Raji (cell line): ENCODE data around the gene OR7A10.

Experiments
- POLR2A ChIP-seq: IDR thresholded peaks from 2 replicates; pipeline ENCODE4 v1.6.1; 2011; ENCODE audit warnings: low read depth, low read length, control low read depth; ENCODE audit not compliant: insufficient read depth

The OR7A10 gene

DNA sequence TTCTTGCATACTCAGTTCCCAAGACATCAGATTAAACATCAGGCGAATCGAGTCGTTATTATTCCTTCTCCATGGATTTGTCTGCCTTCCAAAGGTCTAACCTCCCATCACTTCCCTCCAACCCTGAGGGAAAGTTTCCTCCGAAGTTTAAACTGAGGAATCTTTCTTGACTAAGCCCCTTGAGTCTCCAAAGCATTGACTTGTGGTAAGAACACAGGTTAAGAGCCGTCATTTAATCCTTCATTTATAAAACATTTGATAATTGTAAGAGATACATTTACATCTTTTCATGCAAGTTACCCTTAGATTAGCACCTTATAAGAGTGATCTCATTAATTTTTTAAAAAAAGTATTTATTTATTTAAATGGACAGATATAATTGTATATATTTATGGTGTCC is at the start of gene OR7A10:
OR7A10 (minus strand) TSS at position 101 of the 400 bp plus-strand sequence. CDS start 7,045 bp downstream, outside the sequence.
- no peak for TF ChIP-seq POLR2A

DNA sequence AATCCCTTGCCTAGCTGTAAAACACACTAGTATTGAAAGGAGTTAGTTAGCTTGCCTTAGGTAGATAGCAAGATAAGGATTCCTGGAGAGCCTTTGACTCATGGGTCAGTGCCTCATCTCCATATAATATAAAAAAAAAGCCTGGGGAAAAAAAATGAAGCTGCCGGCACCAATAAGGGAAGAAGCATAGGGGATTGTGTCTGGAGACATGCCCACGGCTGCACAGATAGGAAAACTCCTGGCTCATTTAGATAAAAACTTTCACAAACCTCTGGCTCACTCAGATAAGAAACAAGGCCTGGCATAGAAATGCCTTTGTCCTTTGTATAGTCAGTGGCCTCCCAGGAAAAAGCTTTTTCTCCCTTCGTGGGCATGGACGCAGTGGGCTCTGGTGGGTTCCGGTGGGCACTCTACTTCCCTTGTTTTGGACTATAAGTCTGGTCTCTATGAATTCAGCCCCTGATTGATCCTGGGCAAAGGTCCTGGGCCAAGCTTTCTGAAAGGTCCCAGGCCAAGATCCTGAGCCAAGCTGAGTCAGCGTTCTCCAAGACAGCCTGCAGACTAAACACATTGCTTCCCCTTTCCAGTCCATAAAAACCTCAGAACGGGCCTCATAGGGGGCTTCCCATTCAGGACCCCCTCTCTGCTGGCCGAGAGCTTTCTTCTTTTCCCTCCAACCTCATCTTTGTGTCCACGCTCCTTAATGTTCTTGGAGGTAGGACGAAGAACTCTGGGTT is 42.1 kb upstream of the OR7A10 start:
- TF ChIP-seq POLR2A, result no peak

DNA sequence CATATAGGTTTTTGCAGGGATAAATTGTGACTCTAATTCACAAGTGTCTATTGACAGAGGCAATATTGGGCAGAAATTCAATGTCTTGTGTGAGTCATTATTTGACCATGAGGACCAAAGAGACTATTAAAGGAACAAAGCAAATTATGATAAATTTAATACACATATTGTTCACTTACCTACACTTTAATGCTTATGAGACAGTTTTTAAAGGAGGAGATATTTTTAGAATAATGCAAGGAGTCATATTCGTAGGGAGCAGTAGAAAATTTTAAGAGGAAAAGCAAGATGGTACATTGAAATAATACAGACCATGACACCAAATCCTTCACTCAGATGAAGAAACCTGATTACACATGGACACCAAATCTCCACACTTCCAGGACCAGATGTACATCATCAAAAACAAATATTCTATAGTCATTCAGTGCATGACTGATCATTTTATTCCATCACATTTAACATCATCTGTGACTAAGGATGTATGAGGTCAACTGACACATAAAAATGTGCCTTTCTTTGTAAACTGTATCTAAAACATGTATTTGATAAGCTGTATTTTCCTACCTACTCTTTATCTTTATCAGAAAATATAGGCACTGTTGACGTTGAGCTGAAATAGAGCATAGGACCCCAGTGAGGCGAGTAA is 41.4 kb upstream of the OR7A10 start:
- no peak for TF ChIP-seq POLR2A

DNA sequence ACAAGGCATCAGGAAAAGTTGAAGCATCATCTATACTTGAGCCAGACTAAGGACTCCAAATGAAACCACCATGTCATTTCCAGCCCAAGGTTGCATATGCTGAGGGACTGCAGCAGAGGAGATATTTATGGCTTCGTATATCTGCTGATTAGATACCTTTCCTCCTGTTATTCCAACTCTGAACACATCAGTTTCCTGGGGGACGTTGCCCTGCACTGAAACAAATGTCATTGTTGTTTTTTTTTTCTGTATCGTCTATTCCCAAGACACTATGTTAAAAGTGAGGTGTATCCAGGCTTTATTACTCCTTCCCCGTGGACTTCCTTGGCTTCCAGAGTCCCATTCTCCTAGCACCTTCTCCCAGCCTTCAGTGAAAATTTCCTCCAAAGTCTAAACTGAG is 37.3 kb upstream of the OR7A10 start, which contains the start of gene OR7A17:
OR7A17 (minus strand) TSS at position 101 of the 400 bp plus-strand sequence. CDS start 4,777 bp downstream, outside the sequence.
- TF ChIP-seq POLR2A, result no peak

DNA sequence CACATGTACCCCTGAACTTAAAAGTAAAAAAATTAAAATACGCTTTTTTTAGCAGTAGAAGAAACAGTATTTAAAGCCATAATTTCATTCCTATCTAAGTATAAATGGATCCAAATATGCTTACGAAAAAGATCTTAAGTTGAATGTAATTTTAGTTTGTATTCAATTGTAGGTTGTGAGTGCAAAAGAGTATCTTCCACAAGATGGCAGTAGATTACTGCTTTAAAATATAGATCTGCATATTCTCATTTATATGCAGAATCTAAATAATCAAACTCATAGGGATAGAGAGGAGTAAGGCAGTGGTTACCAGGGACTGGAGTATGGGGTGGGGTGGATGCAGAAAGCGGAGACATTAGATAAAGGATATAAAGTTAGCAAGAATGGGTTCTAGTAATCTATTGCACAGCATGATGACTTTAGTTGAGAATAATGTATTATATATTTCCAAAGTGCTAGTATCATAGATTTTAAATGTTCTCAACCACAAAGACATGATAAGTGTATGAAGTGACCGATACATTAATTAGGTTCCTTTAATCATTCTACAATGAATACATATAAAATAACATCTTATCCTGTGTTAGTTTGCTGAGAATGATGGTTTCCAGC is 23.0 kb upstream of the OR7A10 start:
- no peak for TF ChIP-seq POLR2A

DNA sequence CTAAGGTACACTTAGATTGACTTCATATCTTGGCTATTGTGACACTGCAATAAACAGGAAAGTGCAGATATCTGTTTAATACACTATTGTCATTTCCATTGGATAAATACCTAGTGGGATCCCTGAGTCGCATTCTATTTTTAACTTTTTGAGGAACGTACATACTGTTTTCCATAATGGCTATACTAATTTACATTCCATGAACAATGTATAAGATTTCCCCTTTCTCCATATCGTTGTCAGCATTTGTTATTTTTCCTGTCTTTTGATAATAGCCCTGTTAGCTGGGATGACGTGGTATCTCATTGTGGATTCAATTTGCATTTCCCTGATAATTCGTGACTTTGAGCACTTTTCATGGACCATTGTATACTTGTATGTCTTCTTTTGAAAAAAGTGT is 19.8 kb upstream of the OR7A10 start:
- TF ChIP-seq POLR2A, result no peak

DNA sequence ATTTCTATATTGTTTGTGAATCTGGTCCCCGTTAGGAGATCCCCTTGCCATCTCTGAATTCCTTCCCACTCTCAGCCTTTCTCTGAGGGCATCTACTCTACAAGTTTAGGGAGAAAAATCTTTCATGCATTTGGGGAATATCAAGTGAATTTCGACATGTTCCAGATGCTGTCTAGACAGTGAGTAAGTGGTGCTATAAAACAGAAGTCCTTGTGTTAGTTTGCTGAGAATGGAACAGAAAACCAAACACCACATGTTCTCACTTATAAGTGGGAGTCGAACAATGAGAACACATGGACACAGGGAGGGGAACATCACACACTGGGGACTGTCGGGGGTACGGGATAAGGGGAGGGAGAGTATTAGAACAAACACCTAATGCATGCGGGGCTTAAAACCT is 5.1 kb downstream of the OR7A10 start:
- no peak for TF ChIP-seq POLR2A

DNA sequence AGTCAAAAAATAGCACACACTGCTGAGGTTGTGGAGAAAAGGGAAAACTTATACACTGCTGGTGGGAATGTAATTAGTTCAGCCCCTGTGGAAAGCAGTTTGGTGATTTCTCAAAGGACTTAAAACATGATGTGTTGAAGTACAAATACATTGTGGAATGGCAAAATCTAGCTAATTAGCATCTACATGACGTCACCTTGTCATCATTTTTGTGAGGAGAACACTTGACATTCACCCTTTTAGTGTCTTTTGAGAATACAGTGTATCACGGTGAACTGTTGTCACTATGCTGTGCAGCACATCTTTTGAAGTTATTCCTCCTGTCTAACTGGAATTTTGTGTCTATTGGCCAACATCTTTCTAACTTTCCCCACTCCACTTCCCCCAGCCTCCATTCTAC is 5.6 kb downstream of the OR7A10 start:
- no peak for TF ChIP-seq POLR2A

DNA sequence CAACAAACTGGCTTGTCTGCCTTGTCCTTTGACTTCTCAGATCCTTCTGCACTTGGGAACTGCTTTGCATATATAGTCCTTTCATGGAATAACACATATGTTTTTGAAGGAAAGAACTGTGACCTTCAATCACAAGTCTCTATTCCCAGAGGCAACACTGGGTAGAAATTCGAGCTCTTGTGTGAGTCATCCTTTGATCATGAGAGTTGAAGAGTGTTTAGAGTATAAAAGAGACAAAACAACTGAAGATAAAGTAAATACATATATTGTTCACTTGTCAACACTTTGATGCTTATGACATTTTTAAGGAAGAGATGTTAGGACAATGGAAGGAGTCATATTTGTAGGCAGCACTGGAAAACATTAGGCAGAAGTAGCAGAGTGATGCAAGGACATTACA is 8.5 kb downstream of the OR7A10 start:
- no peak for TF ChIP-seq POLR2A

DNA sequence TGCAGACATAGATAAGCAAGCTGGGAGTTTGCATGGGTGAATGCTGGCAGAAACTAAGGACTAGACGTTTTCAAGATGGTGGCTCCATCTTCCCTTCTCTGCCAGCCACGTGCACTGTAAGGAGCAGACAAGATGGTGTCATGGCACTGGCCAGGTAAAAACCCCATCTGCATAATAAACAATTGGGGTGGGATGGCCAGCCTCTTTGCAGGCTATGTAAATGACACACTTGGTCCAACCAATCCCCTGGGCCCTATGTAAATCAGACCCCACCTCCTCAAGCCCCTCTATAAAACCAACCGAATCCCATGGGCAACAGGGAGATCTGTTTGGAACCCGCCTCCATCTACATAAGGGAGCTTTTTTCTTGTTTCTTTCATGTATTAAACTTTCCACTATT is 11.3 kb downstream of the OR7A10 start:
- no peak for TF ChIP-seq POLR2A

DNA sequence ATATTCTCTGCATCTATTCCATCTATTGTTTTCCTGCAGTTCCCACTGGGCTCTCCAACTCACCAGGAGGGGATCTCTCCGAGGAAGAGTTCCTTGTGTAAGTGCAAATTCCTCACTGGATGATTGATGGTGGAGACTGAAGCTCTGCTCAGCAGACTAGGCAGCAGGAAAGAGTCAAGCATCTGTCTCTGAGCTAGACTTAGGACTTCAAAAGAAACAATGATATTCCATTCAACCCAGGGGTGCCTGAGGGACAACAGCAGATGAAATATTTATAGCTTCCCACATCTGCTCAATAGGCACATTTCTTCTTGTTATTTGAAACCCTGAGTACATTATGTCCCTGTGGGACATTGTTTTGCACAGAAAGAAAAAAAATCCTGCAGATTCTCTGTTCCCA is 13.7 kb downstream of the OR7A10 start, which contains the start of the genes OR7A5 and OR7C1:
OR7A5 (minus strand) TSS at position 175 of the 400 bp plus-strand sequence. CDS start 6,944 bp downstream, outside the sequence.
OR7C1 (minus strand) TSS at position 175 of the 400 bp plus-strand sequence. CDS start 35,049 bp downstream, outside the sequence.
- no peak for TF ChIP-seq POLR2A

DNA sequence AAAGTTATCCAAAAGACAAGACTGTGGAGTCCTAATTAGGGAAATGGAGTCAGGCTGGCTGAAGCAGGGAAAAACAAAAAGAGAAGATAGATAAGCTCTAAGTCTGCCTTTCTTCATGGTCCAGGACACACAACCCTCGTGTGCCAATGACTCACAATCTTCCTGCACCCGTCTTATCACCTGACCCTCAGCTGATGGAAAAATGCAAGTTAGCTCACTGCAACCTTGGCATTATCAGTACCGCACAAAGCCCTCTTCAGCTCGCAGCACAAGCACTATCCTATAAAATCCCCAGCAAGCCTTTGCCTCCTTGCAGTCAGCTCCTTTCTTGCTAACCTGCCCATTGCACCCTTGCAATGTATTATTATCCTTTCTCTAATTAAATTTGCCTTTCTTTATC is 18.0 kb downstream of the OR7A10 start:
- no peak for TF ChIP-seq POLR2A

DNA sequence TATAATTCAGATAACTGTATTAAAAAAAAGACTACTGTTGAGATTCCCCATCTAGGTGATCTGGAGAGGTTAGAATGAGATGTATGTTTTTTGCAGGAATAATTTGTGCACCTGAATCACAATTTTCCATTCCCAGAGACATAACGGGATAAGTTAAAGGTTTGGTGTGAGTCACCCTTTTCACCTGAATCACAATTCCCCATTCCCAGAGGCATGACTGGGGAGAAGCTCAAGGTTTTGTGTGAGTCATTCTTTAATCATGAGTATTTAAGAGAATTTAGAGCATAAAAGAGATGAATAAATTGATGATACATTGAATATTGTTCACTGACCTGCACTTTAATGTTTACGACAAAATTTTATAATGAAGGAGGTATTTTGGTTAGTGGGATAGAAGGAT is 22.7 kb downstream of the OR7A10 start:
- TF ChIP-seq POLR2A, result no peak

DNA sequence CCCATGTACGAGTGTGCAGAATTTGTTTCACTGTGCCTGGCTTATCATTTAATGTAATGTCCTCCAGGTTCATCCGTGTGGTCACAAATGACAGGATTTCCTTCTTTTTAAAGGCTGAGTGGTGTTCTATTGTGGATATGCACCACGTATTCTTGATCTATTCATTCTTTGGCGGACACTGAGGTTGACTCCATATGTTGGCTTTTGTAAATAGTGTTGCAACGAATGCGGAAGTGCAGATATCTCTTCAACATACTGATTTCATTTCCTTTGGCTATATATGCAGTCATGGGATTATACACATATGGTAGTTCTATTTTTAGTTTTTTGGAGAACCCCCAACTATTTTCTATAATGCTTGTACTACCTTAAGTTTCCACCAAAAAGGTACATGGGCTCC is 26.8 kb downstream of the OR7A10 start:
- TF ChIP-seq POLR2A, result no peak

DNA sequence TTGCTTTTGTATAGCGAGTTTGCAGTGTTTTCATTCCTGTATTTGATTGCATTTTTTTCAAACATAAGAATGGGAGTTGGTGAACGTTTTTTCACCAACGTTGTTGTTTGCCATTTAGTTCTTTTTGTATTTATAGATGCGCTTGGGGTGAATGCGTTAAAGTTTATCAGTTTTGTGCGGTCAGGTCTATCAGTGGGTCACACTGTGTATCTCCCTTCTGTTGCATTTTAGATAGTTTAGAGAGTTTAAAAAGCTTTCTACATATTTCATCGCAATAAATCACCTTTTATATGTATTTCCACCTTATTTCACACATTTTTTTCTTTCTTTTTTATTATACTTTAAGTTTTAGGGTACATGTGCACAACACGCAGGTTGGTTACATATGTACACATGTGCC is 30.1 kb downstream of the OR7A10 start:
- no peak for TF ChIP-seq POLR2A

DNA sequence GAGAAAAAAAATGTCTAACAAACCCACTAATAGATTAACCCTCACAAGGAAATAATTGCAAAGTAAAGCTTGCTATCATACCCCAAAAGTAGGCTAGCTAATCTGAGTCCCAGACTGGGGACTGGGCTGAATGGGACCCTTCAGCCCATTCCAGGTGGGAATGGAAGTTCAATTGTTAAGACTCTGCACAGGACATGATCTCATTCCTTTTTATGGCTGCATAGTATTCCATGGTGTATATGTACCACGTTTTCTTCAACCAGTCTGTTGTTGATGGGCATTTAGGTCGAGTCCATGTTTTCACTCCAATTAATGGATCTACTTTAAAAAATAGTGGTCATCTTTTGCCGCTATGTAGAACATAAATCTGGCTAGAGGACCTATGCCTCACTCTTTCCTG is 31.7 kb downstream of the OR7A10 start:
- no peak for TF ChIP-seq POLR2A
